Tibial nerve (tissue), 4 donors: Measurements from ENCODE around the gene CCDC170. TPM values are rescaled to one million over a fixed set of nuclear protein-coding genes. Genes with fewer than 3 reads are reported as not detected.
A peak's percentile ranks its signal among the peaks of the same experiment; 100 is the strongest.

Source experiments
- DNase-seq, 2 donors: peaks; one replicate each; pipeline ENCODE4 v3.0.0-alpha.2; 2019; ENCODE audit warnings: low spot score in 2 of 2
- H3K27ac ChIP-seq, 4 donors: fragments of 200-600 bp; sonication (generic) in 3 of 4; one replicate each; pipeline ENCODE4 v1.5.1; 2017 to 2019; ENCODE audit warnings: mild to moderate bottlenecking in 1 of 4
- H3K27me3 ChIP-seq, 2 donors: fragments of 200-600 bp; sonication (generic) in 1 of 2; one replicate each; pipeline versions ENCODE4 v1.5.1 to v1.6.0; 2017 to 2019
- H3K36me3 ChIP-seq, 3 donors: fragments of 200-600 bp; sonication (generic); one replicate each; pipeline ENCODE4 v1.5.1; 2018 to 2019
- H3K4me1 ChIP-seq, 4 donors: fragments of 200-600 bp; sonication (generic) in 3 of 4; one replicate each; pipeline ENCODE4 v1.5.1; 2017 to 2019
- H3K4me3 ChIP-seq, 4 donors: fragments of 200-600 bp; sonication (generic) in 3 of 4; one replicate each; pipeline ENCODE4 v1.5.1; 2017 to 2019; ENCODE audit warnings: mild to moderate bottlenecking in 1 of 4, moderate library complexity in 1 of 4
- H3K9me3 ChIP-seq, 4 donors: fragments of 200-600 bp; sonication (generic) in 3 of 4; one replicate each; pipeline ENCODE4 v1.5.1; 2017 to 2019
- CTCF ChIP-seq, 5 experiments: fragments of 200-600 bp in 3 of 5; fragments of 450-650 bp in 2 of 5; sonication (generic) in 3 of 5; IDR thresholded peaks; one replicate each; pipeline ENCODE4 v1.5.1; 2016 to 2019; ENCODE audit warnings: antibody characterized with exemption in 5 of 5, mild to moderate bottlenecking in 3 of 5, moderate library complexity in 2 of 5
- EP300 ChIP-seq, 2 donors: sonication (generic); formaldehyde crosslinking; IDR thresholded peaks; one replicate each; pipeline ENCODE4 v1.6.1; 2017; ENCODE audit warnings: antibody characterized with exemption in 2 of 2, mild to moderate bottlenecking in 1 of 2
- POLR2A ChIP-seq, 2 donors: fragments of 450-650 bp; IDR thresholded peaks; one replicate each; pipeline ENCODE4 v1.6.1; 2017; ENCODE audit warnings: antibody characterized with exemption in 2 of 2, mild to moderate bottlenecking in 2 of 2, moderate library complexity in 2 of 2
- WGBS, 2 donors: methylation state at CpG; one replicate each; pipeline ENCODE4 v1.1.5; 2018; 5-methylcytosine and 5-hydroxymethylcytosine counted together
- total RNA-seq, 4 donors: library from RNA; depleted of rRNA; stranded (reverse); fragments of >200 nt; gene quantifications; one replicate each; pipeline ENCODE4 v1.1.0, GENCODE V29; 2016

Gene CCDC170
- total RNA-seq, 4 donors from 2014 or later, result 0.66 to 3.3 (median 1.4) TPM

DNA sequence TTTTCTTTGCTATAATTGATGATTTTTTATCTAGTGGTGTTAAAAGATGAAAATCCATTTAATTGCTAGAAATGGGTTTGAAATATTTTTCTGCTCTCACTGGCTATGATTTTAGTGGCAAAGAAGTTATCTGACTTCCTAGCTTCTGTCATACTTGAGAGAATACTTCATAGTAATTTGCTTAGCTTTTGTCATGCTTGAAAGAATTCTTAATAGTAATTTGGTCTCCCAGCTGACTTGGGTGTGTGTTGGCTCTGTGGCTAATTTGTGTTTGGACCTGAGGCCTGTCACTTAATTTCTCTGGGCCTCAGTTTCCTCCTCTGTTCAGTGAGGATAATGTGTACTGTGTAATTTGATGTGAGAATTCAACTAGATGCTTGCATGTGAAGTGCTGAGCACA lies 29.1 kb upstream of the CCDC170 start:
- Histone ChIP-seq H3K36me3 (peaks cover 2 to 52% (median 6%) of the 10 kb centered on the region in 3 donors), H3K9me3 (no peaks in the 10 kb centered on the region), H3K4me1 (no peaks in the 10 kb centered on the region), H3K27ac (no peak overlapping the region), H3K27me3 (no peaks in the 10 kb centered on the region), H3K4me3 (no peak overlapping the region)
- TF ChIP-seq EP300 (IDR thresholded peaks at IDR 0.05) (no peak), CTCF (IDR thresholded peaks at IDR 0.05) (no peak), POLR2A (IDR thresholded peaks at IDR 0.05) (no peak)
- DNase-seq, result no peak

DNA sequence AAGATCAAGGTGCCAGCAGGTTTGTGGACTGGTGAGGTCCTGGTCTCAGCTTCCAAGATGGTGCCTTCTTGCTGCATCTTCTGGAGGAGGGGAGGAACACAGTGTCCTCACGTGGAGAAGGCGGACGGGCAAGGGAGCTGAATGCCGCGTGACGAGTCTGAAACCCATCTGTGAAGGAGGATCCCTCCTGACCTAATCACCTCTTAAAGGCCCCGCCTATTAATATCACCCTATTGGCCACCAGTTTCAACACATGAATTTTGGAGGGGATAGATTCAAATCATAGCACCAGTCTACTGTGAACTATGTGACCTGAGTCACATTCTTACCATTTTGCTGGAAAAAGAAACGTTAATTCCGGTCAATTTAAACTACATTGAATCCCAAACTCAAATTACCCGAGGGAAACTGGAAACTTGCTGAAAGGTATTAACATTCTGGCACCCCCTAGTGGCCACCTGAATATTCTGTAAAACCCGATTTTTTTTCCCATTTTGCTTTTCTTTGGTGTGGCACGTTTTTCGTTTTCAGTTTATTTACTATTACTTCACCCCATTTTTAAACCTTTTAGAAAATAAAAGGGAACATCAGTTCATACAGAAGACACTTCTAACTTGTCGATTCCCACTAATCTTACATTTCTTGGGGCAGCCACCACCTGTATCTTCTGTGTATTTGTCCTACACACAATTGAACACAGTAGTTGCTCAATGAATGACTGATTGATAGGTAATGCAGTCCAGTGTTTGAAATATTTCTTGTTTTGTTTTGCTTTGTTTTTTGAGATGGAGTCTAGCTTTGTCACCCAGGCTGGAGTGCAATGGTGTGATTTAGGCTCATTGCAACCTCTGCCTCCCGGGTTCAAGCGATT lies 17.9 kb upstream of the CCDC170 start:
- Histone ChIP-seq H3K27ac (no peak overlapping the region), H3K4me1 (peaks cover 0 to 8% (median 0%) of the 10 kb centered on the region in 4 donors), H3K4me3 (no peak overlapping the region), H3K27me3 (no peaks in the 10 kb centered on the region), H3K36me3 (no peaks in the 10 kb centered on the region), H3K9me3 (no peaks in the 10 kb centered on the region)
- 28 to 40% methylated on average over 9 to 16 of the region's 16 CpGs for WGBS, 2 donors
- DNase-seq, result peak in 1 of 2 donors; percentile 65
- TF ChIP-seq POLR2A (IDR thresholded peaks at IDR 0.05), result no peak
- TF ChIP-seq EP300 (IDR thresholded peaks at IDR 0.05), result no peak
- peak; percentile 59 to 82 (median 75) for TF ChIP-seq CTCF (IDR thresholded peaks at IDR 0.05)

GRCh38 chr6:151477726-151478125 lies 16.1 kb upstream of the CCDC170 start:
- H3K4me1 ChIP-seq, result peaks cover 0 to 18% (median 0%) of the 10 kb centered on the region in 4 donors
- no peak overlapping the region for H3K27ac ChIP-seq
- 92 to 95% methylated on average over 12 of the region's 12 CpGs for WGBS, 2 donors
- no peaks in the 10 kb centered on the region for H3K36me3 ChIP-seq
- H3K9me3 ChIP-seq, result no peaks in the 10 kb centered on the region
- DNase-seq, result no peak
- H3K4me3 ChIP-seq, result no peak overlapping the region
- no peaks in the 10 kb centered on the region for H3K27me3 ChIP-seq
- no peak for TF ChIP-seq POLR2A (IDR thresholded peaks at IDR 0.05)
- TF ChIP-seq CTCF (IDR thresholded peaks at IDR 0.05), result no peak
- no peak for TF ChIP-seq EP300 (IDR thresholded peaks at IDR 0.05)

GRCh38 chr6:151478670-151479069 lies 15.1 kb upstream of the CCDC170 start:
- DNase-seq, result no peak
- Histone ChIP-seq H3K27me3 (no peaks in the 10 kb centered on the region), H3K27ac (no peak overlapping the region), H3K36me3 (no peaks in the 10 kb centered on the region), H3K9me3 (no peaks in the 10 kb centered on the region), H3K4me1 (peaks cover 0 to 19% (median 0%) of the 10 kb centered on the region in 4 donors), H3K4me3 (no peak overlapping the region)
- 87 to 92% methylated on average over 6 of the region's 6 CpGs for WGBS, 2 donors
- no peak for TF ChIP-seq POLR2A (IDR thresholded peaks at IDR 0.05)
- no peak for TF ChIP-seq CTCF (IDR thresholded peaks at IDR 0.05)
- no peak for TF ChIP-seq EP300 (IDR thresholded peaks at IDR 0.05)

DNA sequence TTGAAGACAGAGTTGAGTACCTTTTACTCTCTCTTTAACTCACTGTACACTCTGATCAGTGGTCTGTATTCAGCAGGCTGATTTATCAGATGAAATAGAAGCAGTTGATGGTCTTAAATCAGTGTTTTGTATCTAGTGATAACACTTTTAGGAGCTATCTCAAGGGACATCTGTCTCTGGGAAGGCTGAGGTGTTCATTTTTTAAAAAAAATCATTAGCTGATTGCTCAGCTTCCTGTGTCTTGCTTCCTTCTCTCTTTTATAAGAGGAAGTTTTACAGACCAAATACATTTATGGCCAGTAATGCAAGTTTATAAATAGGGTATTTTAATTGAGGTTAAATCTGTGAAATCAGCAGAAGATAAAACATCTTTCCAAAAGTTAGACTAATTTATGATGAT lies 12.0 kb upstream of the CCDC170 start:
- TF ChIP-seq CTCF (IDR thresholded peaks at IDR 0.05) (no peak), POLR2A (IDR thresholded peaks at IDR 0.05) (no peak), EP300 (IDR thresholded peaks at IDR 0.05) (no peak)
- Histone ChIP-seq H3K4me1 (peaks cover 0 to 11% (median 0%) of the 10 kb centered on the region in 4 donors), H3K27me3 (no peaks in the 10 kb centered on the region), H3K36me3 (no peaks in the 10 kb centered on the region), H3K4me3 (no peak overlapping the region), H3K9me3 (no peaks in the 10 kb centered on the region), H3K27ac (no peak overlapping the region)
- DNase-seq, result no peak
